Stomach (tissue), 9 donors: Measurements from ENCODE around the gene STAB1. TPM values are rescaled to one million over a fixed set of nuclear protein-coding genes. Genes with fewer than 3 reads are reported as not detected.

Source experiments
- DNase-seq, 2 donors: peaks; one replicate each; pipeline versions ENCODE4 v3.0.0 to v3.0.0-alpha.2; 2013 to 2019
- H3K27ac ChIP-seq, 5 donors: fragments of 200-600 bp in 4 of 5; sonication (generic) in 4 of 5; one replicate each; pipeline ENCODE4 v1.5.1; 2013 to 2019; ENCODE audit warnings: mild to moderate bottlenecking in 1 of 5, moderate library complexity in 1 of 5
- H3K27me3 ChIP-seq, 3 donors: fragments of 200-600 bp; sonication (generic); one replicate each; pipeline ENCODE4 v1.5.1; 2017 to 2019; ENCODE audit warnings: mixed run types in 1 of 3
- H3K36me3 ChIP-seq, 4 donors: fragments of 200-600 bp; sonication (generic); 1 replicate in 3 of 4; 2 replicates in 1 of 4; pipeline ENCODE4 v1.5.1; 2016 to 2019
- H3K4me1 ChIP-seq, 4 donors: fragments of 200-600 bp; sonication (generic); one replicate each; pipeline ENCODE4 v1.5.1; 2016 to 2019
- H3K4me3 ChIP-seq, 4 donors: fragments of 200-600 bp; sonication (generic) in 3 of 4; one replicate each; pipeline ENCODE4 v1.5.1; 2016 to 2019; ENCODE audit warnings: mild to moderate bottlenecking in 1 of 4
- H3K9me3 ChIP-seq, 4 donors: fragments of 200-600 bp; sonication (generic); one replicate each; pipeline ENCODE4 v1.5.1; 2016 to 2019
- CTCF ChIP-seq, 7 experiments: fragments of 450-650 bp in 4 of 7; fragments of 200-600 bp in 3 of 7; sonication (generic) in 3 of 7; IDR thresholded peaks; one replicate each; pipeline ENCODE4 v1.5.1; 2016 to 2019; ENCODE audit warnings: antibody characterized with exemption in 7 of 7, control low read depth in 2 of 7, mild to moderate bottlenecking in 1 of 7
- EP300 ChIP-seq: sonication (generic); formaldehyde crosslinking; IDR thresholded peaks from one replicate; pipeline ENCODE4 v1.6.1; 2017; ENCODE audit warnings: antibody characterized with exemption
- POLR2A ChIP-seq, 4 donors: fragments of 450-650 bp; IDR thresholded peaks; one replicate each; pipeline ENCODE4 v1.6.1; 2016; ENCODE audit warnings: antibody characterized with exemption in 4 of 4, control low read depth in 2 of 4, mild to moderate bottlenecking in 1 of 4, moderate library complexity in 1 of 4
- POLR2AphosphoS5 ChIP-seq, 3 donors: sonication (generic); formaldehyde crosslinking; IDR thresholded peaks; one replicate each; pipeline ENCODE4 v1.6.1; 2016; ENCODE audit warnings: antibody characterized with exemption in 3 of 3
- WGBS, 5 donors: extraction: QIAGEN DNeasy Blood & Tissue Kit in 3 of 5; methylation state at CpG; one replicate each; pipeline versions ENCODE4 v1.1.5 to v1.1.7; 2013 to 2018; 5-methylcytosine and 5-hydroxymethylcytosine counted together
- intact Hi-C: fragments of 100-400 bp; cut with DNase I; formaldehyde crosslinking; loops from one replicate; pipeline ENCODE4 v1.15.1; 2023; ENCODE audit warnings: low total_unique reads
- polyA plus RNA-seq, 3 donors: library from polyadenylated mRNA; stranded (reverse); fragments of 200-250 nt; gene quantifications; one replicate each; pipeline ENCODE4 v1.2.3, GENCODE V29; 2013
- total RNA-seq, 5 donors: library from RNA; depleted of rRNA; stranded (reverse); fragments of >200 nt; gene quantifications; one replicate each; pipeline versions ENCODE4 v1.1.0 to v1.2.3, GENCODE V29; 2014 to 2016
- donor health status: healthy with polysubstance abuse.
- donor health status: Bipolar disorder and iron deficiency.
- donor health status: healthy.

STAB1 gene
- total and polyA plus RNA-seq, 8 donors, result 33.7 to 295 (median 62.8) TPM

GRCh38 chr3:52512727-52513126, 17.6 kb downstream of the STAB1 start:
- intact Hi-C loops, result no loop called here
- DNase-seq, result no peak
- no peak for TF ChIP-seq CTCF (IDR thresholded peaks at IDR 0.05)
- no peak for TF ChIP-seq POLR2AphosphoS5 (IDR thresholded peaks at IDR 0.05)
- TF ChIP-seq EP300, result no peak
- TF ChIP-seq POLR2A (IDR thresholded peaks at IDR 0.05), result no peak
- Histone ChIP-seq H3K4me3 (no peak overlapping the region), H3K9me3 (no peaks in the 10 kb centered on the region), H3K36me3 (peaks cover 0 to 33% (median 1%) of the 10 kb centered on the region in 4 donors), H3K27ac (no peak overlapping the region), H3K27me3 (no peaks in the 10 kb centered on the region), H3K4me1 (no peaks in the 10 kb centered on the region)
- 69 to 90% (median 77%) methylated on average over 2 to 17 of the region's 17 CpGs for WGBS, 5 donors

- 82 to 93% (median 86%) methylated on average over 6 to 7 of the region's 7 CpGs for WGBS, 5 donors
- H3K9me3 ChIP-seq, result no peaks in the 10 kb centered on the region
- no peak overlapping the region for H3K27ac ChIP-seq
- TF ChIP-seq CTCF (IDR thresholded peaks at IDR 0.05) (no peak), POLR2A (IDR thresholded peaks at IDR 0.05) (no peak), EP300 (no peak), POLR2AphosphoS5 (IDR thresholded peaks at IDR 0.05) (no peak)
- H3K4me1 ChIP-seq, result peaks cover 0 to 2% (median under 1%) of the 10 kb centered on the region in 4 donors
- no peak for DNase-seq
- H3K4me3 ChIP-seq, result no peak overlapping the region
- intact Hi-C loops, result no loop called here
- peaks cover 0 to 30% (median 0%) of the 10 kb centered on the region in 4 donors for H3K36me3 ChIP-seq
- H3K27me3 ChIP-seq, result no peaks in the 10 kb centered on the region
These were observed 18.1 kb downstream of the STAB1 start for GRCh38 chr3:52513281-52513680.

- Histone ChIP-seq H3K4me3 (no peak overlapping the region), H3K9me3 (no peaks in the 10 kb centered on the region), H3K27me3 (no peaks in the 10 kb centered on the region), H3K36me3 (peaks cover 0 to 30% (median 0%) of the 10 kb centered on the region in 4 donors), H3K27ac (no peak overlapping the region), H3K4me1 (peaks cover 0 to 10% (median 7%) of the 10 kb centered on the region in 4 donors)
- 72 to 85% (median 78%) methylated on average over 3 to 11 of the region's 11 CpGs for WGBS, 5 donors
- intact Hi-C loops, result no loop called here
- no peak for DNase-seq
- TF ChIP-seq CTCF (IDR thresholded peaks at IDR 0.05) (no peak), EP300 (no peak), POLR2A (IDR thresholded peaks at IDR 0.05) (no peak), POLR2AphosphoS5 (IDR thresholded peaks at IDR 0.05) (no peak)
These were observed 19.4 kb downstream of the STAB1 start for GRCh38 chr3:52514576-52514975.

- DNase-seq, result no peak
- H3K4me3 ChIP-seq, result no peak overlapping the region
- TF ChIP-seq EP300 (no peak), POLR2AphosphoS5 (IDR thresholded peaks at IDR 0.05) (no peak), CTCF (IDR thresholded peaks at IDR 0.05) (no peak), POLR2A (IDR thresholded peaks at IDR 0.05) (no peak)
- H3K9me3 ChIP-seq, result no peaks in the 10 kb centered on the region
- H3K36me3 ChIP-seq, result peaks cover 0 to 36% (median 0%) of the 10 kb centered on the region in 4 donors
- 47 to 56% (median 50%) methylated on average over 6 of the region's 6 CpGs for WGBS, 5 donors
- H3K27ac ChIP-seq, result no peak overlapping the region
- H3K27me3 ChIP-seq, result no peaks in the 10 kb centered on the region
- peaks cover 0 to 10% (median 7%) of the 10 kb centered on the region in 4 donors for H3K4me1 ChIP-seq
- intact Hi-C loops, result no loop called here
These were observed 20.1 kb downstream of the STAB1 start for GRCh38 chr3:52515192-52515591.
